ELR (cell line): ENCODE measurements around the gene IFI30.
A peak's percentile ranks its signal among the peaks of the same experiment; 100 is the strongest.

Source experiments
- DNase-seq: peaks from one replicate; pipeline ENCODE4 v3.0.0-alpha.2; 2015; ENCODE audit warnings: low read depth

IFI30 gene

GRCh38 chr19:18173572-18174288 lies at the start of gene IFI30:
TSS of gene IFI30 (plus strand) at chr19:18173813. CDS start at chr19:18173842, 29 bp downstream.
- peak; percentile 60 for DNase-seq

DNA sequence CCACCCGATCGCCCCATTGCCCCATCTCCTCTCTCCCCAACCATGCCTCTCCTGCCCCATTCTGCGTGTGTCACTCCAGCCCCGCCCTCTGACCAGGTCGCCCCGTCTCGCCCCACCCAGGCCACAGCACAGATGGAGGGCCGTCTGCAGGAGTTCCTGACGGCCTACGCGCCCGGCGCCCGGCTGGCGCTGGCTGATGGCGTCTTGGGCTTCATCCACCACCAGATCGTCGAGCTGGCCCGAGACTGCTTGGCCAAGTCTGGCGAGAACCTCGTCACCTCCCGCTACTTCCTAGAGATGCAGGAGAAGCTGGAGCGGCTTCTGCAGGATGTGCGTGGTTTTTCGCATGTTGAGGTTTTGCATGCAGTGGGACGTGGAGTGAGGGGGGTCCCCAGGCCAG lies 49.8 kb upstream of the IFI30 start:
- no peak for DNase-seq

DNA sequence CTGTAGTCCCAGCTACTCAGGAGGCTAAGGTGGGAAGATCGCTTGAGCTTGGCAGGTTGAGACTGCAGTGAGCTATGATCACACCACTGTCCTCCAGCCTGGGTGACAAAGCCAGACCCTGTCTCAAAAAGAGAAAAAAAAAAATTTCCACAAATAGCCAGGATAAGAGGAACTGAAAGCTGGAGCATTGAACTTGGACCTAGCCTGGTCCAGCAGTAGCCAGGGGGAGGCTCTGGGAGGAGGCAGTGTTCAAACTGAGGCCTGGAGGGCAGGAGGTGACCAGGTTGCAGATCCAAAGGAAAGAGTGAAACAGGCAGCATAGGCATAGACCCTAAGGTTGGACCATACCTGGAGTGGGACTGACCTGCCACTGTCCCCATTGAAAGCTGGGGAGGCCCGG lies 47.5 kb upstream of the IFI30 start:
- DNase-seq: no peak

DNA sequence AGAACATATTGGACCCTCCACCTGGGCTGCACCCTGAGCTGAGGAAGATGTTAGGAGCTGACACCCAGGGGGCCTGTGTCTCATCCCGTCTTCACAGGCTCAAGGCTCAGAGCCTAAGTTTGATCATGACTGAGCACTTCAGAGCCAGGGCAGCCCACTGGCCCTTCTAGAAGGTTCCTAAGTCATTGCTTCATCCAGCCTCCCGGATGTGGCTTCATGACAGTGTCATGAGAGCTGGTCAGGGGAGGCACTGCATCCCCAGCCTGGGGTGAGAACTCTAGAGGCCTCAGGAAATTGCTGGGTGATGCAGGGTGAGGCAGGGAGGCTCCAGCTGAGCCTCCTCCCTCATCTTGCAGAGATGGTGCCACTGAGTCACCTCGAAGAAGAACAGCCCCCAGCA lies 45.6 kb upstream of the IFI30 start:
- peak; percentile 84 for DNase-seq

DNA sequence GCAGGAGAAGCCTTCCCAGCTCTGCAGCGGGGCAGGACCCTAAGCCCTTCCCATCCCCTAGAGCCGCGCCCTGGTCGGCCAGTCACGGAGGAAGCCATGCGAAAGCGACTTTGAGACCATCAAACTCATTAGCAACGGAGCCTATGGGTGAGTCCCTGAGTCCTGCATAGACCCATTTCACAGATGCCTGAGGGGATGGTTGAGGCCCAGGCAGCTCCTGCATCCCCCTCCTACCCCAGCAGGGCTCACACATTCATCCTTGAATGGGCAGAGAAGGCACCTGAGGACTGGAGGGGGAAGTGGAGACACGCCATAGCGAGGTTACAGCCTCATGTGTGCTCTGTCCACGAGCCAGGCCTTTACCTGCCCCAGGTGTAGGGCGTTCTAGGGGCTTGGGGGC lies 44.8 kb upstream of the IFI30 start:
- DNase-seq: no peak

DNA sequence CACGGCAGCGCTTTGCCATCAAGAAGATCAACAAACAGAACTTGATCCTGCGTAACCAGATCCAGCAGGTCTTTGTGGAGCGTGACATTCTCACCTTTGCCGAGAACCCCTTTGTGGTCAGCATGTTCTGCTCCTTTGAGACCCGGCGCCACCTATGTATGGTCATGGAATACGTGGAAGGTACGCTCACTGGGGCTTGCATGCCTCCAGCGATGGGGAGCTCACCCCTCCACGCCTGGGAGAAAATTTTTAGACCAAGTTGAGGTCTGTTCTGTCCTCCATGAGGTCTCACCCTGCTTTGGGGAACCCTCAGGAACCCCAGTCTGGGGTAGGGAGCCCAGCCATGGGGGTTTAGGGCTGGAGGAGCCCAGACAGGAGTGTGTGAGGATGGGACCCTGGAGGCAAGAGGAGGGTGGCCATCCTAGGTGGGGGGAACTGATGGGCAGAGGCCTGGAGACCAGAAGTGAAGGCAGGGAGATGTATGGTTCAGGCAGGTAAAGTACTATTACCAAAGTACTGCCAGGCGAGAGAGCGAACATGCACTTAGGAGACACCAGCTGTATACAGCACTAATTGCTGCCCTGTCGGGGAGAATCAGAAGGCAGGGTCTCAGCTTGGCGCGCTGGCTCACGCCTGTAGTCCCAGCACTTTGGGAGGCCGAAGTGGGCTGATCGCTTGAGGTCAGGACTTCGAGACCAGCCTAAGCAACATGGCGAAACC lies 42.9 kb upstream of the IFI30 start:
- no peak for DNase-seq

GRCh38 chr19:18131841-18132596 lies 41.6 kb upstream of the IFI30 start:
- no peak for DNase-seq

GRCh38 chr19:18135712-18136584 lies 37.7 kb upstream of the IFI30 start:
- no peak for DNase-seq

DNA sequence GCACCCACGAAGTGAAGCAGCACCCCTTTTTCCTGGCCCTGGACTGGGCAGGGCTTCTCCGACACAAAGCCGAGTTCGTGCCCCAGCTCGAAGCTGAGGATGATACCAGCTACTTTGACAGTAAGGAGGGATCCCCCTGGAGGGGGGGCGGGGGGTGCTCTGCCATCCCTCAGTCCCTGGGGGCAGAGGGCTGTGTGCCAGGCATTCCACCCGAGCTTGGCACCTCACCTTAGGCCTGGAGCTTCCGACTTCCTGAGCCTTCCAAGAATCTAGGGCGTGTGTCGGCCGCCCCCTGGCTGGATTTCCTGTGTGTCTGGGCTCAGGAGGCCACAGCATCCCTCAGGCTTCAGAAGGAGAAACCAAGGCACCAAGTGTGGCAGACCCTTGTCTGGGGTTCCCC lies 36.4 kb upstream of the IFI30 start:
- no peak for DNase-seq

DNA sequence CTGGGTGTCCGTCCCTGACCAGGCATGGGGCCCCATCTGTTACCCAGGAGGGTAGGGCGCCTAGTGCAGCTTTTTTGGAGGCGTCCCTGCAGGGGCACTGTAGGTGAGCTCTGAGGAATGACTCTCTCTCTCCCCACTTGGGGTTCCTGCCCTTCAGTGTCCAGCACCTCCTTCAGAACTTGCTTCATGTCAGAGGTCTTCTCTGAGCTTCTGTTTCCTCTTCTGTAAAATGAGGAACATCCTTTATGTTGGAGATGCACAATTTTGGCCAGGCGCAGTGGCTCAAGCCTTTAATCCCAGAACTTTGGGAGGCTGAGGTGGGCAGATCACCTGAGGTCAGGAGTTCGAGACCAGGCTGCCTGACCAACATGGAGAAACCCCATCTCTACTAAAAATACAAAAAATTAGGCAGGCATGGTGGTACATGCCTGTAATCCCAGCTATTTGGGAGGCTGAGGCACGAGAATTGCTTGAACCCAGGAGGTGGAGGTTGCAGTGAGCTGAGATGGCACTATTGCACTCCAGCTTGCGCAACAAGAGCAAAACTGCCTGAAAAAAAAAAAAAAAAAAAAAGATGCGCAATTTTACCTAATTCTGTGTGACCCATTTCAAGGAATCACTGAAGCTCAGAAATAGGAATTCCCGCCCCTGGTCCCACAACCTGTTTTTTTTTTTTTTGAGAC lies 35.8 kb upstream of the IFI30 start:
- no peak for DNase-seq

- DNase-seq: no peak
Measured at GRCh38 chr19:18140473-18140872, 33.1 kb upstream of the IFI30 start.

DNA sequence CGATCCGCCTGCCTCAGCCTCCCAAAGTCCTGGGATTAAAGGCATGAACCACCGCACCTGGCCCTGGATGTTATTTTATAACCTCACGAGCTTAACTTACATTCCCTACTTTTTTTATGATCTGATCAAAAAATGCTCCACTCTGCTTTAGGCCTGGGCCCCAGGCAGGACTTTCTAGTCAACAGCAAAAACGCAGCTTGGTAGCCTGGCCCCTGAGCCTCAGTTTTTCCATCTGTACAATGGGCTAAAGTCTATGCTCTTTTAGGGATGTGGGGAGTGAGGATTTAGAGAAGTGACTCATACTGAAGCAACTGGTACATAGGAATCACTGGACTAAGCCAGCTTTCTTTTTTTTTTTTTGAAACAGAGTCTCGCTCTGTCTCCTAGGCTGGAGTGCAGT lies 32.6 kb upstream of the IFI30 start:
- no peak for DNase-seq

GRCh38 chr19:18143902-18144301 lies 29.7 kb upstream of the IFI30 start:
- no peak for DNase-seq

GRCh38 chr19:18144361-18144760 lies 29.3 kb upstream of the IFI30 start:
- DNase-seq: no peak

DNA sequence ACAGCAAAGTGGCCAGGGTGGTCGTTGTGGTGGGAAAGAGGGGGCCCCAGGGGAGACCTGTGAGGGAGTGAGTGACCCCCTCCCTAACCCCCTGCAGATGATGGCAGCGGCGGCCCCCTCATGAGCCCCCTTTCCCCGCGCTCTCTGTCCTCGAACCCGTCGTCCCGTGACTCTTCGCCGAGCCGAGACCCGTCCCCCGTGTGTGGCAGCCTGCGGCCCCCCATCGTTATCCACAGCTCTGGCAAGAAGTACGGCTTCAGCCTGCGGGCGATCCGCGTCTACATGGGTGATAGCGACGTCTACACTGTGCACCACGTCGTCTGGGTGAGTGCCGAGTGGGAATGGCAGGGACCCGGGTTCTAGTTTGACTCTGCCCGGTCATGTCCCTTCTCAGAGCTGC lies 28.7 kb upstream of the IFI30 start:
- DNase-seq: no peak

GRCh38 chr19:18145391-18145999 lies 28.1 kb upstream of the IFI30 start:
- DNase-seq: no peak

DNA sequence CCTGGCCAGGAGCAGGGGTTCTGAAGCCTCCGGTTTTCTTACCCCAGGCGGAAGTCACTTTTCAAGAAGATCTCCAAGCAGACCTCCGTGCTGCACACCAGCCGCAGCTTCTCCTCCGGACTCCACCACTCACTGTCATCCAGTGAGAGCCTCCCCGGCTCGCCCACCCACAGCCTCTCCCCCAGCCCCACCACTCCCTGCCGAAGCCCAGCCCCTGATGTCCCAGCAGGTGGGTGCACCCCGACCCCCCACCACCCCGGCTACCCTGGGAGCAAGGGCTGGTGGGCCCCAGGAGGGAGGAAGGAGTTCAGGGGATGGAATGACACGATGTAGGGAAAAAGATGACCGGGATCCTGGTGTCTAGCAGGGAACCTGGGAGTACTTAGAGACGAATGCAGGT lies 26.2 kb upstream of the IFI30 start:
- DNase-seq: no peak

GRCh38 chr19:18149596-18149975 lies 24.0 kb upstream of the IFI30 start:
- no peak for DNase-seq

DNA sequence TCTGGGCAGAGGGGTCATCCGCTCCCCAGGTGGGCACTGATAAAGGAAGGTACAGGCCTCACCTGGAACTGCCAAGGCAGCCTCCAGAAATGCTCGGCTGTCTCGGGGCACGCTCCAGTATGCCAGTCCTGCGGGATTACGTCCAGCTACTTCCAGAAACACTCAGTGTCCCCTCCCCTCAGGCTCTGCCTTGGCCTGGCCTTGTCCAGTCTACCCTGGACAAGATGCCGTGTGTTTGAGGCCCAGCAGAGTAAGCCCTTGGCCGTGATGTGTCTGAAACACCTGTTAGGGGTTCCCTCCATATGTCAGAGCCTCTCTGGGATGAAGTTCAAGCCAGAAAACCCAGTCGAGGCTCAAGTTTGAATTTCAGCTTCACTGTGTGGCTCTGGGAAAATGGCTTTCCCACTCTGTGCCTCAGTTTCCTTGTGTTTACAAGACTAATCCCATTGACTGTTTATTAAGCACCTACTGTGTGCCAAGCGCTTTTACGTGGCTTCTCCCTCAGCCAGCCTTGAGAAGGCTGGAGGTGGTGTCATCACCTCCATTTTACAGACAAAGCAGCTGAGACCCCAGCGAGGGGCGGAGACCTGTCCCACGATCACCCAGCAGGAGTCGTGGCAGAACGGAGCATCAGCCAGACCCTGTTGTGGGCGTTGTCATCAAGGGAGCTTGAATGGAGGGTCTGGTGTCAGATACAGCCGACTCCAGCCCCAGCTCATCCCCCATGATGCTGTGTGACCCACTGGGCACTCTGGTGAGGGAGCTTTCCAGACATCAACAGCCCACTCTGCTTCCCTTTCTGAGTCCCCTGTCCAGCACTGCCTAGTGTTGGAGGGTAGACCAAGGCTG lies 22.6 kb upstream of the IFI30 start:
- DNase-seq: peak; percentile 48

DNA sequence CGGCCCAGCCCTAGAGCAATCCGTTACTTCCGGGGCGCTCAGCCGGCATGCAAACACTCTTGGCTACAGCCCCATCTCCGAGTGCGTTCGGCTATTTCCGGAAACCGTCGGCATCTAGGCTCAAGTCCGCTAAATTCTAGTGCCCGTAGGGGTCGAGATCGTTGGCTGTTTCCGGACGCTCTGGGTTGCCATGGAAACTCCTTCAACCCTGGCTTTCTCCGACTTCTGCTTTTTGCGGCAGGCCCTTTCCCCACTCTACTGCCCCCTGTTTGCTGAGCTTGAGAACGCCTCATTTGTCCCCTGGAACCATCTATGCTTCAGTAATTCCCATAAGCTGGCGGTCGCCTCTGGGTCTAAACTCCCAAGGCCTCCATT lies 21.2 kb upstream of the IFI30 start:
- DNase-seq: peak; percentile 99
